ENCODE measurements around the gene ARMC12.
A peak's percentile ranks its signal among the peaks of the same experiment; 100 is the strongest.
"Not testable (repeated sequence)": the region's sequence is repeated elsewhere in the genome, so short reads cannot be mapped to it uniquely, and the experiment has no call there.

ARMC12 gene, protein sequence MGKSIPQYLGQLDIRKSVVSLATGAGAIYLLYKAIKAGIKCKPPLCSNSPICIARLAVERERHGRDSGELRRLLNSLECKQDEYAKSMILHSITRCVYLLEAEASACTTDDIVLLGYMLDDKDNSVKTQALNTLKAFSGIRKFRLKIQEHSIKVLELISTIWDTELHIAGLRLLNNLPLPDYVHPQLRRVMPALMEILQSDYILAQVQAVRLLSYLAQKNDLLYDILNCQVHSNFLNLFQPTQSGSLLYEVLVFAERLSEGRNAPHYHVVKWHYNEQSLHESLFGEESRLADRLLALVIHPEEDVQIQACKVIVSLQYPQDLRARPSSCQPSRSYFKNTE
- total RNA-seq, result 0 to 0.12 (median 0) reads per million in 18 experiments

DNA sequence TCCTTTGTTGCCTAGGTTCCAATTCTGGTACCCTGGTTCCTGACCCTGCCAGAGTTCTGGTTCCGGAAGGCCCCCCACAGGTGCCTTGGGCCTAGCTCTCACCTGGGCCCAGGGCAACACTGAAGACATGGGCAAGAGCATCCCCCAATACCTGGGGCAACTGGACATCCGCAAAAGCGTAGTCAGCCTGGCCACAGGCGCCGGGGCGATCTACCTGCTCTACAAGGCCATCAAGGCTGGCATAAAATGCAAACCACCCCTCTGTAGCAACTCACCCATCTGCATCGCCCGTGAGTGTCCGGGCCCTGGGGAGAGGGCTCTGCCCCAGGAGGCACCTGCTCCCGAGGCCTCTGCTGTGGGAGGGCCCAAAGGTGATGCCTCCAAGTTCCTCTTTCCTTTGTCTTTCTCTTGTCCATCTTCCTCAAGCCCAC lies at the start of gene ARMC12:
Gene ARMC12 (plus strand): TSS at position 51 of the 431 bp plus-strand sequence. CDS start 77 bp downstream, at position 128.
- DNase-seq, result no peak

DNA sequence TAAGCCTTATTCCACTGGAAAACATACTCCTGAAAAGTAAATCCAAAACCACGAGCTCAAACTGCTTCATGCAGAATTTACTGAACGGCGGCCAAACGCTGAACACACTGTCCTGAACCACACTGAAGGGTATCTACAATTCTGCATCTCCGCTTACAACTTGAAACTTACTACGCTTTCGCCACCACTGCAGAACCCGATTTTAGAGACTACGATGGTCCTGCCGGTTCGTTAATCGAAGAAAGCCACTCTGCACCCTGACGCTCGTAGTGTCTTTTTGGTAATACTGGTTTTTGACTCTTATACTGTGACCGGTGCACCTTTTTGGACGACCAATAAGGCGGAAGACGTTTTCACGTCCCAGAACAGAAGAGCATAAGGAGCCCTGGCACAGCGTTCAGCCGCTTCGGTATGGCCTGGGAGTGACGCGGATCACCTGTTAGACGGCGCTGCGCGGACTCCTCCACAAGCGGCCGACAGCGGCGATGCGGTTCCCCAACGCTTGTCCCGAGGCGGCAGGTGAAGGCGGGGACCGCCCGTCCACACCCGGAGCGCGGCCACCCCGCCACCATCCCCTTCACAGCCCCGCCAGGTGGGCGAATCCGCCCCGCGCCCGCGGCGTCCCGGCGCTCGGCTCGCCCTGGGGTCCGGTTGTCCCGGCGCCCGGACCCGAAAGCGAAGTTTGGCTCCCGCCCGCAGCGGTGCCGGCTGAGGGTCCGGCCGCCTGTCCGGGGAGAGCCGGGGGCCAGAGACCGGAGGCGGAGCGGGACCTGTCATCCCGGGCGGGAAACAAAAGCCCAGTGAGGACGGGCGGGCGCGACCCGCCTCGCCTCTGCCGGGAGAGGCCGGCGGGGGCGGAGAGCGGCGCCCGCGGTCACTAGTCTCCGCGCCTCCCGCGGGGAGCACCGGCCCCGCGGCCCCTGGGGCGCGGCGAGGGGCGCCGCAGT lies 48.9 kb upstream of the ARMC12 start:
- peak; percentile 30 to 50 for DNase-seq

DNA sequence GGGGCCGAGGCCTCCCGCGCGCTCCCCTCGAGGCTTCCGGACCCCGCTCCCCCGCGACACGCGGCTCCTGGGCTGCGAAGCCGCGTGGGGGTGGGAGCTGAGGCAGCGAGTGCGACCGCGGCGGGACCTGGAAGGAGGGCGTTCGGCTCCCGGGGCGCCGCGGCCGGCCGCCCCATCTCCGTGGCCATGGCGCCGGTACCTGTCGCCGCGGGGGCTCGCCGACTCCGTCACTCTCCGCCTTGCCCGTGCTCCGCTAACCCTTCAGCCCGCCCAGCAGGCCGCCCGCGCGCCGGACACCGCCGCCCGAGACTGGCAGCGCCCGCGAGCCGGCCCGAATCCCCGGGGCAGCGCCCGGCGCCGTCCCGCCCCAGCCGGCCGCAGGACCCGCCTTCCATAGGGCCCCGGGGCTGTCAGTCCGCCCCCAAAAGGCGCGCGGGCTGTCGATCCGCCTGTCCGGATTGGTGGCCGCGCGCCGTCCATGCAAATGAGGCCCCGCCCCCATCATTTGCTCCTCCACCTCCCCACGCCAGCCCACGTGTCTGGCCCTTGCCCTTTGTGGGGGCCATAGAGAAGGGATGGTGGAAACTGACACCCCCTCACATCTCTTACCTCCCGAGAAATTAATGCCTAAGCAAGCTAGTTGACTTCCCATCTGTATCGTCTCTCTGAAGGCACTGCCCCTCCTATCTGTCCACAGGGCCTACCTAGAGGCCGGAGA lies 48.1 kb upstream of the ARMC12 start, which contains the start of gene FKBP5:
Gene FKBP5 (minus strand): TSS at position 311 of the 718 bp plus-strand sequence. CDS start 46,091 bp downstream, outside the sequence.
- peak; percentile 92 to 94 for DNase-seq

DNA sequence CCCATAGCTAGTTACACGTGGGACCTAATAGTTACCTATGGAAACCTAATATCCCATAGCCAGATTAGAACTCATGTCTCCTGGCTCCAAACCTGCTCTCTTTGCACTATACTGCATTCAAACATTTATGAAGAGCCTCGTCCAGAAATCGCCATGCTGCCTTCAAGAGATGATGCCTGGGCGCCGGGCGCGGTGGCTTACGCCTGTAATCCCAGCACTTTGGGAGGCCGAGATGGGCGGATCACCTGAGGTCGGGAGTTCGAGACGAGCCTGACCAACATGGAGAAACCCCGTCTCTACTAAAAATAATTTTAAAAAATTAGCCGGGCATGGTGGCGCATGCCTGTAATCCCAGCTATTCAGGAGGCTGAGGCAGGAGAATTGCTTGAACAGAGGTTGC lies 46.8 kb upstream of the ARMC12 start:
- DNase-seq, result not testable (repeated sequence)

DNA sequence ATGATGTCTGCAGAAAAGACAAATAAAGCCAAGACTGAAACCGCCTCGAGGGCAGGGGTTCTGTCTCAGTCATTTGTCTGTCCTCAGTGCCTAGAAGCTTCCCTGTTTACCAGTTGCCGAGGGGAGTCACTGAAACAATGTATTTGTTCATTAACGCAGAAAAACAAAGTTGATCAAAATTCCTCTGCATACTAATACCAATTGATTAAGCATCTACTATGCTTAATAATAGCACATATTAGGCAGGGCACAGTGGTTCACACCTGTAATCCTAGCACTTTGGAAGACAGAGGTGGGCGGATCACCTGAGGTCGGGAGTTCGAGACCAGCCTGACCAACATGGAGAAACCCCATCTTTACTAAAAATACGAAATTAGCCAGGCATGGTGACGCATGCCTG lies 46.3 kb upstream of the ARMC12 start:
- DNase-seq, result no peak

DNA sequence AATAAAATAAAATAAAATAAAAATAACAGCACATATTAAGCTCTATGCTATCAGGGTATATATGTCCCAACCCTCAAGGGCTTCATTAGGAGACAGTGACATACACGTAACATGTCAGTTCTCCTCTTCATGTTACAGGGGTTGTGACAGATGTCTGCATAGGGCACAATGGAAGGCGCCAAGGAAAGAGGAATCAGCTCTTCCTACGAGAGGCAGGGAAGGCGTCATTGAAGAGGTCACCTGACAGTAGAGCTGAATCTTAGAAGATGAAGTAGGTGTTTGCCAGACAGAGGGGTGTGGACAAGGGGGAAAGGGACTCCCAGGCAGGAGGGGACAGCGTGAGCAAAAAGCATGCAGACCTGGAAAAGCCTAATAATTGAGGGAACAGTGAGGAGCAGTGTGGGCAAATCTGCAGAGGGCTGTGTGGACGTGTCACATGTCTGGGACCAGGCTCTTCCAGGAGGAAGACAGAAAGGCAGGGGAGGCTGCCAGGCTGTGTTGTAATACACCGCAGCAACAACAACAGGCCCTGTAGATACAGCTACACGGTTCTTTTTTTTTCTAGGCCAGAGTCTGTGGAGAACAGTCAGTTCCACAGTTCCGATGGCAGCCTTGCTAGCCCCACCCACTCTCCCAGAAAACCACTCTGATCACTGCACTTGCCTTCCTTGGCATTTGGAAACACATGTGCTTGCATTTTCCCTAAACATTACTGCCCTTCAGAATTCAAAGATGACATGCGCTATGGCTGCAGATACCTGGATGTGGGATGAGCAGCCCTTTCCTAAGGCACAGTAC lies 45.6 kb upstream of the ARMC12 start:
- DNase-seq, result peak; percentile 92 to 96

DNA sequence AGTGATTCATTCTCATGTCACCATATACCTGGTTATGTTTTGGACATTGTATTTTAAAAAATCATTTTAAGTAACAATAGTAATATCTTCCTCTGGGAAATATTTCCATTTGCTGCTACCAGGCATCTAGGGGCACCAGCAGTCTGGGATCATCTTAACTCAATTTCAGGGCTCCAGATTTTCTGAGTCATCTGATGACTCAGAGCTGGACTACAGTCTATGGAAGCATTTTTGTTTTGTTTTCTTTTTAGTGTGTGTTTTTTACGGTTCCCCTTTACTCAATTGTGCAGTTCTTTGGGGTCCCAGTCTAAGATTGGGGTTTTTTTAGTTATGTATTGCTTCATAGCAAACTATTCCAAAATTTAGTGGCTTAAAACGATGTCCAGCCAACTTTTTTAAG lies 42.4 kb upstream of the ARMC12 start:
- DNase-seq, result peak; percentile 32 to 51

DNA sequence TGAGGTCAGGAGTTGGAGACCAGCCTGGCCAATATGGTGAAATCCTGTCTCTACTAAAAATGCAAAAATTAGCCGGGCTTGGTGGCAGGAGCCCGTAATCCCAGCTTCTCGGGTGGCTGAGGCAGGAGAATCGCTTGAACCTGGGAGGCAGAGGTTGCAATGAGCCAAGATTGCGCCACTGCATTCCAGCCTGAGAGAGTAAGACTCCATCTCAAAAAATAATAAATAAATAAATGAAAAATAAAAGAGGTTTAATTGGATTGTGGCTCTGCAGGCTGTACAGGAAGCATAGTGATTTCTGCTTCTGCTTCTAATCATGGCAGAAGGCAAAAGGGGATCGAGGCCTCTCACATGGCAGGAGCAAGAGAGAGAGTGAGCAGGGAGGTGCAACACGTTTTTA lies 38.4 kb upstream of the ARMC12 start:
- DNase-seq, result not testable (repeated sequence)

DNA sequence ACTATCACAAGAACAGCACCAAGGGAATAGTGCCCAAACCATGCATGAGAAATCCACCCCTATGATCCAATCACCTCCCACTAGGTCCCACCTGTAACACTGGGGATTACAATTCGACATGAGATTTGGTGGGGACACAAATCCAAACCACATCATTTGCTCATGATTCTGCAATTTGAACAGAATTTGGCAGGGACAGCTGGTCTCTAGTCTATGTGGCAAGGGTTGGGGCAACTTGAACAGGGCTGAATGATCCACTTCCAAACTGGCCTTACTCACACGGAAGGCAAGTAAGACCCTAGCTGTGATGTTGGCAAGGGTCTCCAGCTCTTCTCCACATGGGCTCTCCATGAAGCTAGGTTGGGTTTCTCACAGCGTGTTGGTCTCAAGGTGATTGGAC lies 38.0 kb upstream of the ARMC12 start:
- DNase-seq, result no peak

DNA sequence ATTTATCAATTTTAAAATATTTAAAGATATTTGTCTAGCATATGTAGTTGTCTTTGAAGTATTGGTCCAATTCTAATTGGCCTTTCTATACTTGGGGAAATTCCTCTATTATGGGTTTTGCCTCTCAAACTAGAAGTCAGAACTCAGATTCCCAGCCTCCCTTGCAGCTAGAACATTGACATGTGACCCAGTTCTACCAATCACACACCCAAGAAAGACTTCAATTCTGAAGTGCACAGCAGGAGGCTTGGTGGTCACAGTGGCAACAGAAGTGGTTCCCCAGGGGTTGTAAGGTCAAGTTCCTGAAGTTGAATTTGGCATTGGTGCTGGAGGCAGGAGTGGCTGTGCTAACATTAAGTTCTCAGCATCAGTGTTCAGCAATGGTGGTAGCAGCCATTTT lies 33.3 kb upstream of the ARMC12 start:
- DNase-seq, result peak; percentile 15 to 21

DNA sequence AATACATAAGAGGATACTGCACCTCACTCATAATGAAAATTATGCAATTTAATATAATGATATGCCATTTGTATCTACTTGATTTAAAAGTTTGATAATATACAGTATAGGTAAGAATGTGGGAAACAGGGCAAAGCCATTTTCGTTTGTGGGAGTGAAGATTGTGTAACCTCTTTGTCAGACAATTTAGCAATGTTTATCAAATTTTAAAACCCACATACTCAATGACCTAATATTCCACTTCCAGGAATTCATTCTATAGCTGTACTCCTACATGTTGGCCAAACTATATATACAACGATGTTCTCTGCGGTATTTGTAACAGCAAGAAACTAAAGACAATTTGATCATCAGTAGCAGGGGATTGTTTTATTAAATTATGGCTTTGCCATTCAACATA lies 30.4 kb upstream of the ARMC12 start:
- peak; percentile 73 to 88 for DNase-seq

DNA sequence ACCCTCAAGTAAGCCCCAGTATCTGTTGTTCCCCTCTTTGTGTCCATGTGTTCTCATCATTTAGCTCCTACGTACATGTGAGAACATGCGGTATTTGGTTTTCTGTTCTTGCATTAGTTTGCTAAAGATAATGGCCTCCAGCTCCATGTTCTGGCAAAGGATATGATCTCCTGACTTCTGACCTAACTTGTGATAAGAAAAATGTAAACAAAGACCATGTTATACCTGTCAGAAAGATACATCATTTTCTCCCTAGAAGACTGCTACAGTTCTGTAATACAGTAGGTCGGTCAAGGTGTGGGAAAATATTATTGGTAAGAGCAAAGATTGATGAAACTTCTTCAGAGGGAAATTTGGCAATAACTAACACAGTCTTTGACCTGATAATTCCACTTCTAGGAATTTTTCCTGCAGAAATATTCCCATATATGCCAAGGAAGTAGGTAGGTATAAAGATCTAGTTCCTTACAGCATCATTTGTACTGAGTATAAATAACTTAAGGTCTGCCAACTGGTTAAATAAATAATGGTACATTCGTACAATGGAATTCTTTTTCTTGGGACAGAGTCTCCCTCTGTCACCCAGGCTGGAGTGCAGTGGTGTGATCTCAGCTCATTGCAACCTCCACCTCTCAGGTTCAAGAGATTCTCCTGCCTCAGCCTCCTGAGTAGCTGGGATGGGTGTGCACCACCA lies 29.0 kb upstream of the ARMC12 start:
- no peak for DNase-seq

DNA sequence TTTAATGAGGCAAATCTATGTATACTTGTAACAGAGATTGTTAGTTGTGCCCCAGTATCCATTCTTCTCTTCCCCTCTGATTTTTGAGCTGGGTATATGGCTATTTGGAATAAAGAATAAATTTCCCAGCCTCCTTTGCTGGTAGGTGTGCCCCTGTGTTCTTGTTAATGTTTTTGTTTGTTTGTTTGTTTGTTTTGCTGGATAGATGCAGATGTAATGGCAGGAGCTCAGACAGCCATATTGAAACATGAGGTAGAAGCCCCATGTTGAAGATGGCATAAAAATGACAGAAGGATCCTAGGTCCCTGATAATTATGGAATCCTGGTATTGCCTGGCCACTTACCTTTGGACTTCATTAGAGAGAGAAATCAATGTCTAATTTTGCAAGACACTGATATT lies 28.2 kb upstream of the ARMC12 start:
- no peak for DNase-seq

DNA sequence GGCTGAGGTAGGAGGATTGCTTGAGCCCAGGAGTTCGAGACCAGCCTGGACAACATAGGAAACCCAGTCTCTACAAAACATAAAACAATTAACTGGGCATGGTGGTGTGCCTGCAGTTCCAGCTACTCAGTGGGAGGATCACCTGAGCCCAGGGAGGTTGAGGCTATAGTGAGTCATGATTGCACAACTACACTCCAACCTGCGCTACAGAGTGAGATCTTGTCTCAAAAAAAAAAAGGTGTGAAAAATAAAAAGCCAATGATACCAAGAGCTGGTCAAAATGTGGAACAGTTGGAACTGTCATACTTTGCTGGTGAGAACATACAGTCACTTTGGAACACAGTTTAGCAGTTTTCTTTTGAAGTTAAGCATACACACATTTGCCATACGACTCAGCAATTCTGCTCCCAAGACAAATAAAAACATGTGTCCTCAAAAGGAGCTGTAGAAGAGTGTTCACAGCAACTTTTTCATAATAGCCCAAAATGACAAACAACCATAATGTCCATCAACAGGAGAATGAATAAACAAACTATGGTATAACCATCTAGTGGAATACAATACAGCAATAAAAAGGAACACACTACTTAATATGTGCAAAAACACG lies 26.5 kb upstream of the ARMC12 start:
- no peak for DNase-seq

DNA sequence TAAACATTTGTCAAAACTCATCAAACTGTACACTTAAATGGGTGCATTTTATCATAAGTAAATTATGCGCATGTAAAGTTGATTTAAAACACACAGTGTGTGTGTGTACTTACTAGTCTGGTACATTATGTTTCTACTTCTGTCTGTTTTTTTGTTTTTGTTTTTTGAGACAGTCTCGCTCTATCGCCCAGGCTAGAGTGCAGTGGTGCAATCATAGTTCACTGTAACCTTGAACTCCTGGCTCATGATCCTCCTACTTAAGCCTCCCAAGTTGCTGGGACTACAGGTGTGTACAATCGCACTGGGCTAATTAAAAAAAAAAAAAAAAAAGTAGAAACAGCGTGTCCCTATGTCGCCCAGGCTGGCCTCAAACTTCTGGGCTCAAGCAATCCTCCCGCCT lies 25.1 kb upstream of the ARMC12 start:
- DNase-seq, result no peak

DNA sequence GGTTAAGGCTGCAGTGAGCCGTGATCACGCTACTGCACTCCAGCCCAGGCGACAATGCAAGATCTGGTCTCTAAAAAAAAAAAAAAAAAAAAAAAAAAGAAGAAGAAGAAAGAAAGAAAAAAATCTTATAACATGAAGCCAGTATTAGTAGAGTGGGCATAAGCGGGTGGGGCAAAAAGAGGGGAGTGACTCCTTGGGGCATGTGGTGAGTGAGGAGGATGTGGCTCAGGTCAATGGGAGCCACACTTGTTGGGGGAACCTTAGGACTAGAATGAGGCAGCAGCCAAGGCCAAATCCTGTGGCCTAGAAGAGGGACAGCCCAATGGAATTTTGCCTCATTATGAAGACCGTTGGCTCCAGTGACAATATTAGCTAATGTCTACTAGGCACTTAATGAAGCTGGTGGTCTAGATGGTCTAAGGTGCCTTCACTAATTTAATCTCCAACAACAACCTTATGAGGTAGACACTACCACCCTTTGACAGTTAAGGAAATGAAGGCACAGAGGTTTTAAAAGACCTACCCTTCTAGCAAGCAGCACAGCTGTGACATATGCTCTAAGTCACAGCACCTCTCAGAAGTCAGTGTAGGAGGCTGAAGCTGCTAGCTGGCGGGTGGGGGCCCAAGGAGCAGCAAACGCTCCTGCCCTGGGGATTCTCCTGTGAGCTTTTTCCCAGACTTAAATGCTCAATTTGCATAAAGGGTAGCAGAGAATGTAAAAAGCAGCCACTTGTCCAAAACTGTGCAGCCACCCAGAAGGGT lies 23.6 kb upstream of the ARMC12 start:
- DNase-seq, result no peak

DNA sequence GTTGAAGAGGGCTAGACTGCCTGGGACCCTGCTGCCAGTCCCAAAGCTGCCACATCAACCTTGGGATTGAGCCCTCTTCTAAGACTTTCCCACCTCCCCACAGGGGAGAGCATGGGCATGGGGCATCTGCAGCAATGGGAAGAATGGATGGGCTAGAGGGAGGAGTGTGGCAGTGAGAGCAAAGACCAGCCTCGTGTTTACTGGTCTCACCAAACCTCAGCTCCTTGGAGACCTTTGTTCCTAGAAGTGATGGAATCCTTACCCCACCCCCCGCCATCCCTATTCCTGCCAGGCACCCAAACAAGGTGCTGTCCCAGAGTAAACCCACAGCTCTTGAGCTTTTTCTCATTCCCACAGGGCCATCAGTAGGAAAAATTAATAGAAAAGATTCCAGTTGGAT lies 20.0 kb upstream of the ARMC12 start:
- no peak for DNase-seq

DNA sequence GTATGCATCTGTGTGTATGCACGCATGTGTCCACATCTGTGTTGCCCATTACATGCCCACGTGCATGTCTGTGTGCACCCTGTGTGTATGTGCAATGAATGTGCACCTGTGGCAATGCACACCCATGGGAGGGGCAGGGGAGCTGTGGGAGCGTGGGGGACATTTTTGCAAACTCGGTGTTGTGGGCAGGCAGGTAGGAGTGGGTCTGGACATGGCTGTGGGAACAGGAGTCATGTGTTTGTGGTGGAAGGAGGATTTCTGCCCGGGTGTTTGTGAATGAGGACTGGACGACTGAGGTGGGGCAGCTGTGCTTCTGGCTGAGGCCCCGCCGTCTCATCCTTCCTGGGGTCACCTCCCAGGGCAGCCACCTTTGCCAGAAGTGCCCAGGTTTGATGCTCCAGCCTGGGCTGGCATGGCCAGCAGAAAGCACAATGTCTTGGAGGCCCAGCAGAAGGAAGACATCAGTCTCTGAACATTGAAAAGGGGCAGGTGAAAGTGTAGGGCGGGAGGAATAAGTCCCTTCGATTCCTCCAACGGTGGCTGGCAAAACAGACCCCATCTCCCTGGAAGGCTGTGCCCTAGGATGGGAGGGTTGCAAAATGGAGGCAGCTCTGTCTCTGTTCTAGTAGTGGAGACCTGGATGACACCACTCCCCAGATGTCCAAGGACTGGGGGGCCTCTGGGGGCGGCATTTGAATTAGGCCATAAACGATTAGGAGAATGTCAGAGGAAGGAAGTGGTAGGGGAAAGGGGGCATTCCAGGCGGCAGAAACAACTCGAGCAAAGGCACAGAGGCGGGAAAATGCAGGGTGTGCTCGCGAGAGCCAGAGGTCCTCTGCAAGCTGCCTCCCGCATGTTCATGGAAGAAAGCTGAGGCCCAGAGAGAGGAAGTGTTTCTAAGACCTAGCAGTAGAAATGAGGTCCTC lies 19.1 kb upstream of the ARMC12 start:
- peak; percentile 31 to 47 for DNase-seq

DNA sequence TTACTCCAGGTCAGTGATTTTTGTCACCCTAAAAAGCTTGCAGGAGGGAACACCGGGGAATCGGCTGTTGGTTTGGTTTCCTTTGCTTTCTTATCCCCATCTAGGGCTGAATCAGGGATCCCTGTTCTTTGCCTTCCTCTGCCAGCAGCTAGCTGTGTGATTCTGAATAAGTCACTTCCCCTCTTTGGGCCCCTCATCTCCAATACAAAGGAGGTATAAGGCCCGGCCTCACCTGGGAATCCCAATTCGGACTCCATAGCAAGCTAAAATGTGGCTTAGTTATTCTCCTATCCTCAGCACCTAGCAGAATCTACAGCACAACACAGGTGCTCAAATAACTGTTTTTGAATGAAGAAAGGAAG lies 18.5 kb upstream of the ARMC12 start:
- DNase-seq, result no peak
